Measurements from ENCODE around the gene PIP4P1.
A peak's percentile ranks its signal among the peaks of the same experiment; 100 is the strongest.

The PIP4P1 gene

GRCh38 chr14:20440465-20440864 lies 20.8 kb downstream of the PIP4P1 start:
- intact Hi-C loops (cut with DNase I) = no loop called here
- peak in 1 of 10 donors; percentile 51 for DNase-seq

- no peak for DNase-seq
- intact Hi-C loops (cut with DNase I) = no loop called here
These were observed 22.6 kb downstream of the PIP4P1 start for GRCh38 chr14:20438664-20439063.

GRCh38 chr14:20436363-20436755 lies 24.9 kb downstream of the PIP4P1 start:
- no peak for DNase-seq
- intact Hi-C loops (cut with DNase I) = no loop called here

GRCh38 chr14:20435582-20436362 lies 25.5 kb downstream of the PIP4P1 start, which contains the start of gene KLHL33:
Gene KLHL33, minus strand, starts transcription at chr14:20436166. Its CDS starts 355 bp downstream, at chr14:20435811.
- DNase-seq = no peak
- intact Hi-C loops (cut with DNase I) = no loop called here

- intact Hi-C loops (cut with DNase I) = no loop called here
- DNase-seq = peak in 9 of 10 donors; percentile 46 to 94 (median 65)
These were observed 26.3 kb downstream of the PIP4P1 start for GRCh38 chr14:20434701-20435581.

- intact Hi-C loops (cut with DNase I) = no loop called here
- DNase-seq = peak in 8 of 10 donors; percentile 25 to 87 (median 46)
These were observed 31.2 kb downstream of the PIP4P1 start for GRCh38 chr14:20429801-20430669.

- DNase-seq = no peak
- intact Hi-C loops (cut with DNase I) = no loop called here
These were observed 32.4 kb downstream of the PIP4P1 start for GRCh38 chr14:20428802-20429201.

GRCh38 chr14:20428010-20428365 lies 33.2 kb downstream of the PIP4P1 start:
- intact Hi-C loops (cut with DNase I) = no loop called here
- no peak for DNase-seq

GRCh38 chr14:20427231-20428009 lies 33.8 kb downstream of the PIP4P1 start:
- intact Hi-C loops (cut with DNase I) = no loop called here
- DNase-seq = no peak

GRCh38 chr14:20424851-20425250 lies 36.4 kb downstream of the PIP4P1 start:
- no peak for DNase-seq
- intact Hi-C loops (cut with DNase I) = no loop called here

GRCh38 chr14:20422886-20423285 lies 38.3 kb downstream of the PIP4P1 start:
- intact Hi-C loops (cut with DNase I) = no loop called here
- no peak for DNase-seq

- intact Hi-C loops (cut with DNase I) = no loop called here
These were observed 40.0 kb downstream of the PIP4P1 start for GRCh38 chr14:20421267-20421666.

GRCh38 chr14:20419419-20419818 lies 41.8 kb downstream of the PIP4P1 start:
- DNase-seq = no peak
- intact Hi-C loops (cut with DNase I) = no loop called here

More at GRCh38 chr14:20421267-20421666, 40.0 kb downstream of the PIP4P1 start:
- DNase-seq = no peak

GRCh38 chr14:20418501-20418909 lies 42.7 kb downstream of the PIP4P1 start:
- no peak for DNase-seq
- intact Hi-C loops (cut with DNase I) = no loop called here

- DNase-seq = no peak
- intact Hi-C loops (cut with DNase I) = no loop called here
These were observed 43.7 kb downstream of the PIP4P1 start for GRCh38 chr14:20417250-20418186.

- intact Hi-C loops (cut with DNase I) = no loop called here
- no peak for DNase-seq
These were observed 45.0 kb downstream of the PIP4P1 start for GRCh38 chr14:20416223-20416622.

- intact Hi-C loops (cut with DNase I) = no loop called here
- DNase-seq = no peak
These were observed 45.4 kb downstream of the PIP4P1 start for GRCh38 chr14:20415782-20416206.

- DNase-seq = no peak
- intact Hi-C loops (cut with DNase I) = loop anchor here (2.0 to 5.0 kb wide), 3 partner anchors 41 to 195 kb away; partner anchors contain the start of genes APEX1, OSGEP and PARP2
These were observed 47.5 kb downstream of the PIP4P1 start for GRCh38 chr14:20413744-20414082.
